Measurements from ENCODE around the gene KLF13.

KLF13 gene

GRCh38 chr15:31317421-31318327, 9.0 kb upstream of the KLF13 start:
- DNase-seq: no peak

DNA sequence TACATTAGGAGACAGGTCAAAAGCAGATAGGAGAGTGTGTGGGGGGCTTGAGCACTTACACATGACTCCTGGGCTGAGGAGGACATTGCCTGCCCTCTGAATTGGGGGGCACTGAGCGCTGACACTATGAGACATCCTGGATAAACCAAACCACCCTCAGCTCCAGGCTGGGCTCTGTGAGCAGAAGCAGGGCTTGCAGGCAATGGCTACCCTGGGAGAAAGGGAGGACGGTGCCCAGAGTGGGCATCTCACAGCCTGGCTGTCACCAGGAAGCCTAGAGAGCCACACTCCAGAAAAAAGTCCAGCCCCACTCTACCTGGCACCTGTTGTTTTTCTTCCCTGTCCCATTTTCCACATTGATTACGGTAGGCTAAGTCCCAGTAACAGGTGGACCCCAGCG, 8.2 kb upstream of the KLF13 start:
- DNase-seq: no peak

GRCh38 chr15:31320022-31320421, 6.6 kb upstream of the KLF13 start:
- no peak for DNase-seq

DNA sequence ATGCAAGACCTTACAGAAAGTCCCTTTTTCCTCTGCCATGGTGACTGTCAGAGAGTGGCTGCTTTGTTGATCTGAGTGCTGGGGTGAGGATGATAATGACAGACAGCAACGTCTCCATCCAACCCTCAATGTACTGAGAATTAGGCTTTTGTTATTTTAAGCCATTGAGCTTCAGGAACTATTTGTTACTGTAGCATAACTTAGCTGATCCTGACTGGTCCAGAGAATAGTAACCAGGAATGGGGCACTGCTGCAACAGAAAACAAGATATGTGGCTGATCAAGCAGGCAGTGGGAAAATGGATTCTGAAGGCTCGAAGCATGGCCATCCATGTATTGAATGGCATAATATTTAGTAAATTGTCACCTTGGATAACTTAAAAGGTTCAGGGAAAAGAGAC, 5.2 kb upstream of the KLF13 start:
- no peak for DNase-seq

DNA sequence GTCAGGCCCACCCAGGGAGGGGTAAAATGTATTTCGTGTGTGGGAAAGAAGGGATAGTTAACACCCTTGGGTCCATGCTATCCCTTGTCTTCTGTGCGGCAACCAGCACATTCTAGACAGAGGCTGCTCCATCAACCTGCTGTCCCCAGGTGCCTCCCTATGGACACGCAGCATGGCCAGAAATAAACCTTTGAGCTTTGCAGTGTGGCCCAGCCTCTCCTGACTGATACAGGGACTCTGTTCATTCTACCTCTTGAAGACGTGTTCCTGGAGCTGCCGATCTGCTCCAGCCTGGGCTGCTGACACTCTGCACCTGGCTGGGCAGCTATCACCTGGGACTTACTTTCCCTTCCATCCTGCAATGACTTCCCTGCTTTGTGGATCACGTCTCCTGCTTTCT, 4.1 kb upstream of the KLF13 start:
- no peak for DNase-seq

- no peak for DNase-seq
Observed at GRCh38 chr15:31323627-31324026, 3.0 kb upstream of the KLF13 start.

- no peak for DNase-seq
Observed at GRCh38 chr15:31324186-31324585, 2.4 kb upstream of the KLF13 start.

- no peak for DNase-seq
Observed at GRCh38 chr15:31324806-31325594, 1.6 kb upstream of the KLF13 start.

DNA sequence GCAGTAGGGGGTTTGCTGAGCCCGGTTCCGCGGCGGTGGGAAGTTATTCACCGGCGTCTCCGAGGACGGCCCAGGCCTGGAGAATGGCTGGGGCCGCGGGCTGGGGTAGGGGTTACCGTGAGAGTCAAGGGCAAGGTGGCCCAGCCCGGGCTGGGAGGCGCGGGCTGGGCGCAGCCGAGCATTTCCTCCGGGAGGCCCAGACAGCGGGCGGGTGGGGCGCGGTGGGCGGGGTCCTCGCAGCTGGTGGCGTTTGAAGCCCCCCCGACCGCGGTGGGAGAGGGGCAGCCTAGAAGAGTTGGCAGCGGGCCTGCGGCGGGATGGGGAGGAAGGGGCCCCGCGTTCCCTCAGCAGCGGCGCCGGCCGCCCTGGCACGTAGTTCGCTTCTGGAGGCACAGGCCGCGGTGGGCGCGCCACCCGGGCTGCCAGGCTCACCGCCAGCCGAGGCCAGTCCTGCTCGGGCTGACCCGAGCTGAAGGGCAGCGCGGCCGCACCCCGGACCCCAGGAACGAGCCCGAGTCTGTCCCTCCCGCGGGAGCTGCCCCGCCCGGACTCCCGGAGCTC, 960 bp upstream of the KLF13 start:
- peak; percentile 28 to 59 (median 48) for DNase-seq

DNA sequence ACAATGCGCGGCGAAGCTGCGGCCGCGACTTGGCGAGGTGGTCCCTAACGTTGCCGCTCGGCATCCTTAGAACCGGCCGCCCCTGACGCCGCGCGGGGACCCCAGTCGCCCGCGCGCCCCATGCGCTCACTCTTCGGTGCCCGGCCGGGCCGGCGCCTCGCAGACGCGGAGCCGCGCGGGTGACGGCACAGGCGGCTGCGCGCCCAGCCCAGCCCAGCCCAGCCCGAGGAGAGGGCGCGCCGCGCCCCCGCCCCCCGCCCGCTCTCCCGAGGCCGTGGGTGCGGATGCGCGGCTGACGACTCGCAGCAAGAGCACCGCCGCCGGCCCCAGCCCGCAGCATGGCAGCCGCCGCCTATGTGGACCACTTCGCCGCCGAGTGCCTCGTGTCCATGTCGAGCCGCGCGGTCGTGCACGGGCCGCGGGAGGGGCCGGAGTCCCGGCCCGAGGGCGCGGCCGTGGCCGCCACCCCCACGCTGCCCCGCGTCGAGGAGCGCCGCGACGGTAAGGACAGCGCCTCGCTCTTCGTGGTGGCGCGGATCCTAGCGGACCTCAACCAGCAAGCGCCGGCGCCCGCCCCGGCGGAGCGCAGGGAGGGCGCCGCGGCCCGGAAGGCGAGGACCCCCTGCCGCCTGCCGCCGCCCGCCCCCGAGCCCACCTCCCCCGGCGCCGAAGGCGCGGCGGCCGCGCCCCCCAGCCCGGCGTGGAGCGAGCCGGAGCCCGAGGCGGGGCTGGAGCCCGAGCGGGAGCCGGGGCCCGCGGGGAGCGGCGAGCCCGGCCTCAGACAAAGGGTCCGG, 437 bp downstream of the KLF13 start:
- peak; percentile 52 to 82 (median 68) for DNase-seq

GRCh38 chr15:31327669-31328427, 1.2 kb downstream of the KLF13 start:
- peak; percentile 39 to 80 (median 59) for DNase-seq

GRCh38 chr15:31328428-31328968, 1.9 kb downstream of the KLF13 start:
- DNase-seq: peak; percentile 48 to 58 (median 52)

GRCh38 chr15:31328969-31329639, 2.5 kb downstream of the KLF13 start:
- DNase-seq: no peak

DNA sequence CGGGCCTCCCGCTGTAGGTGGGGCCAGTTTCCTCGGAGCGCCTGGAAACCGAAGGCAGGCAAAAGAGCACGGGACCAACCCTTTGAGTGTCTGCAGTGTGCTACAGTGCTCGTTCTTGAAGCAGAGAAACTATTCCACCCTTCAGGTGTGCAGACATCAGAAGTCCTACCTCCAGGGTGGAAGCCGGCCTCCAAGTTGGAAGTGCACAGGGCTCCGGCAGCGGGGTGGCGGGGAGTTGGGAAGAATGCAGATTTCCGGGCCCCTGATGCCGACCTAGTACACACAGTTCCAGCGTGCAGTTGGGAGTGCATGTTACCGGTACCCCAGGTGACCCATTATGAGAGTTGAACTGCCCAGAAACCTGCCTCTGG, 3.0 kb downstream of the KLF13 start:
- DNase-seq: no peak

DNA sequence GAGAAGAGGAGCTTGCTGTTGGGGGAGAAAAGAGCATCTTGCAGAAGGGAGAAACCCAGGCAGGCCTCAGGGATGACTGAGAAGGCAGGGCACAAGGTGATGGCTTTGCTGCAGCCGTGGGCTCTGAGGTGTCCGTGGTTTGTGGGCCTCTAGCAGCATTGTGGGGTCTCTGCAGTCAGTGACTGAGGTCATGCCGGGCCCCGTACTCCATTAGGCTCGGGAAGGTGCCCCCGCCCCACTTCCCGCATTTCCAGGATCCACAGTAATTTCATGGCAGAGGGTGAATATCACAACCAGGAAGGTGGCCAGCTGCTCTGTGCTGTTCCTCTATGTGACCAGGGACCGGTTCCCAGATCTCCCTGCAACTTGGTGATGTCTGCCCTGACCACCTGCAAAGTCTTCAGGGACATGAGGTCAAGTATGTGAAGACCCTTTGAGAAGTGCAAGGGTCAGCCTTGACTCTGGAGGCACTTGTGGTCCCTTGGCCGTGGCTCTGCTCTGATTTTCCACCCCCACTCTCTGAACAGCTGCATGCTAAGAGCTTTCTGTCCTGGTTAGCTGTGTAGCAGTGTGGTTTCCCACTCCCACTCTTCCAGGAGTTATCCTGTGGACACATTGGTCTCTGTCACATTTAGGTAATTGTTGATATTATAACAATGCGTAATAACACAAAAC, 3.6 kb downstream of the KLF13 start:
- no peak for DNase-seq

DNA sequence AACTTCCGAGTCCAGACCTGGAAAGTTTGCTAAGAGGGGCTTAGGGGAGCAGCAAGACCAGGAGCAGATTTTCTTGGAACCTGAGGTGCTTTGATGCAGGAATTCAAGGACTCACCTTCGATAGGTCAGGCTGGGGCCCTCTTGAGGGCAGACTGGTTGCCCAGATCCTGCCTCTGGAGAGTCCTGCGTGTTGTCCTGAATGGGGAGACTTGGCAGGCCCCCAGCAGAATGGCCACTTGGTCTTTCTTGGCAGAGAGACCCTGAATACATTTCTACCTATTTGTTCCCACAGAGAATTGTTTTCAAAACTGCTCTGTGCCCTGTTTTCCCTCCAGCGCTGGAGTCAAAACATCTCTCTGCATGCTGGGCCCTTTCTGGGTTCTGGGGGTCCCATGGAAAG, 4.2 kb downstream of the KLF13 start:
- no peak for DNase-seq

DNA sequence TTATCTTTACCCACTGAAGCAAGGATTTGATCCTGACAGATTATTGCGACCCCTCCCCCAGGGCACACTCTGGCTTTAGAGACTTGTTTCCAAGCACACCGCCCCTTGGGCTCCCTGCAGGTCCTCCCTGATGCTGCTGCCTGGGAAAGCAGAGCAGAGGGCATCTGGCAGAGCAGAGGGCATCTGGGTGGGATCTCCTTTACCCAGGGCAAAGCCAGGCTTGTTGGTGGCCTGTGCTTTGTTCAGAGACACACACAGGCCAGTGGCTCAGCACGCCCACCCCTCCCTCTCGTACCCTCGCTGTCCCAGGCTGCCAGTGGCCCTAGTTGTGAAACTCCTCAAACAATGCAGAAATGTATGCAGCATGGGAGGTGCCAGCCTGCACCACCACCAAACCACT, 4.8 kb downstream of the KLF13 start:
- DNase-seq: no peak

- DNase-seq: no peak
Observed at GRCh38 chr15:31332020-31332680, 5.5 kb downstream of the KLF13 start.

DNA sequence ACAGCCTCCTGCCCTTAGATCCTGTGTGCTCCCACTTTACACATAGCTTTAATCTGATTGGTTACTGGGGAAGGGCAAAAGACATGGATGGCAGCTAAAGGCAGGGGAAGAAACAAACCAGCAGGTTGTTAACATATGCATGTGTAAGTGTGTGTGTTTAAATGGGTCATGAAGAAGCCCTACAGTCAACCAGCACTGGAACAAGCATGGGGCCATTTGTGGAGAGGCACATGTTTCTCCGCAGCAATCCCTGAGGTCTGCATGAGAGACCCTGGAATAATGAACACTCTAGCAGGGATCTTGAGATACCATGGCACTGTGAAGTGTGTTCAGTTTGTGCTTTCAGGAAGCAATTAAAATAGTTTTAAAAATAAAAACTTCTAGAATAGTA, 6.0 kb downstream of the KLF13 start:
- no peak for DNase-seq

DNA sequence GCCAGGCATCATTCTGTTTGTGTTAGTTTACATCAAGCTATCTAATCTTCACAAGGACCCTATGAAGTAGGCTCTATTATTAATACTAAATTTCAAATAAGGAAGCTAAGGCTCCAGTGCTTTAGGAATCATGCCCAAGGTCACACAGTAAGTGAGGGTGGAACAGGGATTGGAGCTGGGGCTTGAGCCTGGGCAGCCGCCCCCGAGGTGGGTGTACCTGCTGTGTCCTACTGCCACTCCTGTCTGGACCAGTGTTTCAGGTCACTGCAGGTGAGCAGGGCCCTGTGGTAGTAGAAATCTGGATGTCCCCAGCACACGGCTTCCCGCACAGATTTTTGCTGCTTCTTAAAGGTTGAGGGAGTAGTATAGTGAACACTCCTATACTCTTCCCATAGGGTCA, 6.5 kb downstream of the KLF13 start:
- no peak for DNase-seq

Data from activated CD4-positive, CD25-positive, alpha-beta regulatory T cell (primary cell).